HepG2 (cell line): Measurements from ENCODE around the gene SEPHS2. TPM values are rescaled to one million over a fixed set of nuclear protein-coding genes. Genes with fewer than 3 reads are reported as not detected.

Source experiments
- AKAP8 ChIP-seq: sonication (generic); formaldehyde crosslinking; IDR thresholded peaks from 2 replicates; pipeline ENCODE4 v1.5.1; 2020; ENCODE audit warnings: mild to moderate bottlenecking, missing genetic modification reagents
- FOSL2 ChIP-seq: sonication (generic); formaldehyde crosslinking; IDR thresholded peaks from 2 replicates; pipeline ENCODE4 v1.4.0; 2020; ENCODE audit warnings: missing genetic modification reagents
- IRF1 ChIP-seq: sonication (generic); formaldehyde crosslinking; IDR thresholded peaks from 2 replicates; pipeline ENCODE4 v1.4.0; 2020; ENCODE audit warnings: low read depth, mild to moderate bottlenecking, missing genetic modification reagents
- JUN ChIP-seq: sonication (generic); formaldehyde crosslinking; IDR thresholded peaks from 2 replicates; pipeline ENCODE4 v1.4.0; 2020; ENCODE audit warnings: mild to moderate bottlenecking, missing genetic modification reagents
- MBD4 ChIP-seq: IDR thresholded peaks from 2 replicates; pipeline ENCODE4 v1.6.1; 2012; ENCODE audit warnings: low read length, inconsistent platforms, borderline replicate concordance
- MEIS2 ChIP-seq: sonication (generic); formaldehyde crosslinking; IDR thresholded peaks from 2 replicates; pipeline ENCODE4 v1.9.0; 2021; ENCODE audit warnings: mild to moderate bottlenecking, missing genetic modification reagents
- NCOA5 ChIP-seq: sonication (generic); formaldehyde crosslinking; IDR thresholded peaks from 2 replicates; pipeline ENCODE4 v1.4.0; 2020; ENCODE audit warnings: missing genetic modification reagents
- NFKBIZ ChIP-seq: IDR thresholded peaks from 2 replicates; pipeline ENCODE4 v1.6.1; 2018; ENCODE audit warnings: missing genetic modification reagents, missing compliant biosample characterization
- POGK ChIP-seq: sonication (generic); formaldehyde crosslinking; conservative IDR thresholded peaks from 2 replicates; pipeline ENCODE4 v1.8.0; 2022; ENCODE audit warnings: mild to moderate bottlenecking, moderate library complexity, missing genetic modification reagents
- RFX3 ChIP-seq: IDR thresholded peaks from 2 replicates; pipeline ENCODE4 v1.6.1; 2016; ENCODE audit warnings: missing biosample characterization, missing genetic modification reagents
- SP140L ChIP-seq: sonication (generic); formaldehyde crosslinking; IDR thresholded peaks from 2 replicates; pipeline ENCODE4 v1.4.0; 2020; ENCODE audit warnings: missing genetic modification reagents, borderline replicate concordance
- SRF ChIP-seq: IDR thresholded peaks from 2 replicates; pipeline ENCODE4 v1.6.1; 2011; ENCODE audit warnings: mild to moderate bottlenecking, low read depth, low read length, moderate library complexity
- STAT6 ChIP-seq: sonication (generic); formaldehyde crosslinking; IDR thresholded peaks from 2 replicates; pipeline ENCODE4 v1.4.0; 2020; ENCODE audit warnings: missing genetic modification reagents, mild to moderate bottlenecking, borderline replicate concordance
- TRIM24 ChIP-seq: sonication (generic); formaldehyde crosslinking; IDR thresholded peaks from 2 replicates; pipeline ENCODE4 v1.8.0; 2022; ENCODE audit warnings: mild to moderate bottlenecking, missing genetic modification reagents
- ZBTB2 ChIP-seq: sonication (generic); formaldehyde crosslinking; IDR thresholded peaks from 2 replicates; pipeline ENCODE4 v1.8.0; 2022; ENCODE audit warnings: low read depth, missing genetic modification reagents
- ZFP36L2 ChIP-seq: sonication (generic); formaldehyde crosslinking; IDR thresholded peaks from 2 replicates; pipeline ENCODE4 v1.4.0; 2020; ENCODE audit warnings: missing genetic modification reagents
- ZFP37 ChIP-seq: sonication (generic); formaldehyde crosslinking; IDR thresholded peaks from 2 replicates; pipeline ENCODE4 v1.4.0; 2020; ENCODE audit warnings: missing genetic modification reagents, borderline replicate concordance
- ZKSCAN1 ChIP-seq: fragments of 150-350 bp; IDR thresholded peaks from 2 replicates; pipeline ENCODE4 v1.6.1; 2014; ENCODE audit warnings: low read length
- ZNF333 ChIP-seq: sonication (generic); formaldehyde crosslinking; IDR thresholded peaks from 2 replicates; pipeline ENCODE4 v1.4.0; 2020; ENCODE audit warnings: mild to moderate bottlenecking, missing genetic modification reagents, borderline replicate concordance
- ZNF414 ChIP-seq: sonication (generic); formaldehyde crosslinking; IDR thresholded peaks from 2 replicates; pipeline ENCODE4 v1.5.0; 2020; ENCODE audit warnings: missing genetic modification reagents
- ZNF430 ChIP-seq: sonication (generic); formaldehyde crosslinking; IDR thresholded peaks from 2 replicates; pipeline ENCODE4 v1.9.0; 2021; ENCODE audit warnings: mild to moderate bottlenecking, missing genetic modification reagents
- ZNF550 ChIP-seq: sonication (generic); formaldehyde crosslinking; IDR thresholded peaks from 2 replicates; pipeline ENCODE4 v1.4.0; 2020; ENCODE audit warnings: mild to moderate bottlenecking, missing genetic modification reagents, borderline replicate concordance
- ZNF772 ChIP-seq: sonication (generic); formaldehyde crosslinking; IDR thresholded peaks from 2 replicates; pipeline ENCODE4 v1.5.0; 2020; ENCODE audit warnings: mild to moderate bottlenecking, missing genetic modification reagents
- polyA plus RNA-seq, 8 experiments: library from polyadenylated mRNA; depleted of rRNA in 3 of 8; stranded (reverse) in 7 of 8; unstranded in 1 of 8; fragments of >200 nt; fragmentation: Illumina TruSeq in 4 of 8; extraction: Trizol in 4 of 8; gene quantifications; 2 replicates each; pipeline versions ENCODE4 v1.2.1 to v1.2.3, GENCODE V29; 2011 to 2016; ENCODE audit warnings: low read depth in 4 of 8, missing spikeins in 1 of 8, mixed read lengths in 1 of 8; ENCODE audit not compliant: insufficient read depth in 1 of 8
- total RNA-seq, 5 experiments: library from RNA; depleted of rRNA; stranded (reverse); fragments of >200 nt; fragmentation: Illumina TruSeq; extraction: Trizol; gene quantifications; 2 replicates each; pipeline ENCODE4 v1.2.3, GENCODE V29; 2016; ENCODE audit warnings: low read depth in 1 of 5

Gene SEPHS2
- total and polyA plus RNA-seq, 2 of the 13 experiments (the other 11 are each of a cell fraction or from before 2014, with no cell fraction given), result 20.7 to 127 TPM

- TF ChIP-seq POGK (CRISPR knock-in tag) (peak; percentile 50; the same call in 1 of the 2 replicates), ZNF550 (CRISPR knock-in tag) (no peak), ZNF333 (CRISPR knock-in tag) (peak; percentile 91; the same call in 1 of the 2 replicates), SP140L (CRISPR knock-in tag) (no peak), TRIM24 (CRISPR knock-in tag) (no peak), AKAP8 (CRISPR knock-in tag) (peak; percentile 61), ZNF414 (peak; percentile 96), MEIS2 (CRISPR knock-in tag) (no peak), STAT6 (CRISPR knock-in tag) (peak; percentile 83; the same call in 1 of the 2 replicates), RFX3 (CRISPR knock-in tag) (no peak), ZKSCAN1 (no peak), FOSL2 (CRISPR knock-in tag) (peak; percentile 40), NCOA5 (no peak), IRF1 (CRISPR knock-in tag) (no peak), JUN (CRISPR knock-in tag) (no peak), ZFP37 (CRISPR knock-in tag) (no peak), SRF (no peak), NFKBIZ (CRISPR knock-in tag) (no peak), ZNF772 (CRISPR knock-in tag) (peak; percentile 61; the same call in 1 of the 2 replicates), MBD4 (no peak), ZBTB2 (no peak), ZNF430 (peak; percentile 27; the same call in 1 of the 2 replicates), ZFP36L2 (CRISPR knock-in tag) (no peak)
Observed at GRCh38 chr16:30458561-30459394, 13.1 kb upstream of the SEPHS2 start (continued).
